IMR-90 (cell line): ENCODE measurements around the gene RNF144B.

Experiments
- BHLHE40 ChIP-seq: fragments of 150-350 bp; IDR thresholded peaks from 2 replicates; pipeline ENCODE4 v1.6.1; 2016; ENCODE audit warnings: mild to moderate bottlenecking, low read depth, low read length
- CEBPB ChIP-seq: IDR thresholded peaks from 2 replicates; pipeline ENCODE4 v1.6.1; 2012; ENCODE audit warnings: low read depth, low read length, improper control_type of control experiment
- CTCF ChIP-seq: conservative IDR thresholded peaks from 2 replicates; pipeline ENCODE4 v1.5.1; 2012; ENCODE audit warnings: mild to moderate bottlenecking, low read depth, low read length, improper control_type of control experiment
- FOS ChIP-seq: fragments of 150-350 bp; IDR thresholded peaks from 2 replicates; pipeline ENCODE4 v1.6.1; 2016; ENCODE audit warnings: low read depth, low read length
- MXI1 ChIP-seq: IDR thresholded peaks from 2 replicates; pipeline ENCODE4 v1.6.1; 2012; ENCODE audit warnings: low read depth, mild to moderate bottlenecking, low read length, moderate library complexity, borderline replicate concordance
- NFE2L2 ChIP-seq: fragments of 150-350 bp; IDR thresholded peaks from 2 replicates; pipeline ENCODE4 v1.6.1; 2016; ENCODE audit warnings: low read depth, mild to moderate bottlenecking, low read length
- POLR2A ChIP-seq: IDR thresholded peaks from 2 replicates; pipeline ENCODE4 v1.6.1; 2012; ENCODE audit warnings: mild to moderate bottlenecking, low read depth, low read length
- RFX5 ChIP-seq: IDR thresholded peaks from 2 replicates; pipeline ENCODE4 v1.8.0; 2012; ENCODE audit warnings: low read depth, mild to moderate bottlenecking, low read length, moderate library complexity
- SMC3 ChIP-seq: fragments of 150-350 bp; IDR thresholded peaks from 2 replicates; pipeline ENCODE4 v1.6.1; 2016; ENCODE audit warnings: low read depth, mild to moderate bottlenecking, antibody characterized with exemption, low read length, moderate library complexity
- TF ChIP-seq, protein P1 (sequence below): fragments of 150-350 bp; IDR thresholded peaks from 2 replicates; pipeline ENCODE4 v1.6.1; 2017; ENCODE audit warnings: mild to moderate bottlenecking, antibody characterized with exemption, low read length, low read depth

GRCh38 chr6:18410412-18410811 lies 23.3 kb downstream of the RNF144B start:
- TF ChIP-seq CTCF (no peak), POLR2A (no peak), MXI1 (no peak), CEBPB (no peak), RFX5 (no peak), NFE2L2 (no peak), BHLHE40 (no peak), FOS (no peak), SMC3 (no peak)
- TF ChIP-seq, protein P1, sequence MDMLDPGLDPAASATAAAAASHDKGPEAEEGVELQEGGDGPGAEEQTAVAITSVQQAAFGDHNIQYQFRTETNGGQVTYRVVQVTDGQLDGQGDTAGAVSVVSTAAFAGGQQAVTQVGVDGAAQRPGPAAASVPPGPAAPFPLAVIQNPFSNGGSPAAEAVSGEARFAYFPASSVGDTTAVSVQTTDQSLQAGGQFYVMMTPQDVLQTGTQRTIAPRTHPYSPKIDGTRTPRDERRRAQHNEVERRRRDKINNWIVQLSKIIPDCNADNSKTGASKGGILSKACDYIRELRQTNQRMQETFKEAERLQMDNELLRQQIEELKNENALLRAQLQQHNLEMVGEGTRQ, result no peak
